KMS-11 (cell line): Measurements from ENCODE around the gene PRAMEF11.
A peak's percentile ranks its signal among the peaks of the same experiment; 100 is the strongest.
"Not testable (repeated sequence)": the region's sequence is repeated elsewhere in the genome, so short reads cannot be mapped to it uniquely, and the experiment has no call there.

Experiments used
- H2AFZ ChIP-seq: fragments of 200-600 bp; sonication (generic); 2 replicates; pipeline ENCODE4 v1.6.1; 2016; ENCODE audit warnings: antibody characterized with exemption, mixed run types, low read depth
- H3K27ac ChIP-seq: fragments of 200-600 bp; sonication (generic); 2 replicates; pipeline ENCODE4 v1.6.1; 2016; ENCODE audit warnings: mild to moderate bottlenecking, mixed run types
- H3K27me3 ChIP-seq: fragments of 200-600 bp; sonication (generic); 2 replicates; pipeline ENCODE4 v1.6.1; 2017; ENCODE audit warnings: mild to moderate bottlenecking, low read depth, mixed run types, moderate library complexity; ENCODE audit not compliant: insufficient read depth
- H3K36me3 ChIP-seq: fragments of 200-600 bp; sonication (generic); 2 replicates; pipeline ENCODE4 v1.6.1; 2017; ENCODE audit warnings: mild to moderate bottlenecking, mixed run types; ENCODE audit not compliant: insufficient read depth
- H3K4me1 ChIP-seq: fragments of 200-600 bp; sonication (generic); 2 replicates; pipeline ENCODE4 v1.6.1; 2016; ENCODE audit warnings: mild to moderate bottlenecking, low read depth, mixed run types; ENCODE audit not compliant: poor library complexity, severe bottlenecking
- H3K4me2 ChIP-seq: fragments of 200-600 bp; sonication (generic); 2 replicates; pipeline ENCODE4 v1.7.0; 2016; ENCODE audit warnings: mild to moderate bottlenecking, mixed run types
- H3K4me3 ChIP-seq: fragments of 200-600 bp; sonication (generic); IDR thresholded peaks from 2 replicates; pipeline ENCODE4 v1.6.1; 2017; ENCODE audit warnings: low read depth, low read length, mixed read lengths; ENCODE audit not compliant: insufficient read depth
- H3K79me2 ChIP-seq: fragments of 200-600 bp; sonication (generic); 2 replicates; pipeline ENCODE4 v1.6.1; 2016; ENCODE audit warnings: low read depth, mixed run types; ENCODE audit not compliant: insufficient read depth
- H3K9ac ChIP-seq: fragments of 200-600 bp; sonication (generic); 2 replicates; pipeline ENCODE4 v1.6.1; 2016; ENCODE audit warnings: mild to moderate bottlenecking, mixed run types
- H4K20me1 ChIP-seq: fragments of 200-600 bp; sonication (generic); 2 replicates; pipeline ENCODE4 v1.6.1; 2016; ENCODE audit warnings: mild to moderate bottlenecking, mixed run types; ENCODE audit not compliant: insufficient read depth
- CTCF ChIP-seq: fragments of 200-600 bp; sonication (generic); conservative IDR thresholded peaks from 2 replicates; pipeline ENCODE4 v1.6.1; 2017; ENCODE audit warnings: low read depth, mild to moderate bottlenecking, antibody characterized with exemption, low read length, moderate library complexity, mixed read lengths

Gene PRAMEF11

GRCh38 chr1:12798911-12799310 lies 32.3 kb downstream of the PRAMEF11 start:
- Histone ChIP-seq H4K20me1 (no peaks in the 10 kb centered on the region), H3K9ac (no peak overlapping the region), H3K4me1 (no peaks in the 10 kb centered on the region), H3K27me3 (no peaks in the 10 kb centered on the region), H2AFZ (no peak overlapping the region), H3K4me2 (no peak overlapping the region), H3K36me3 (no peaks in the 10 kb centered on the region), H3K27ac (no peak overlapping the region), H3K79me2 (no peaks in the 10 kb centered on the region), H3K4me3 (no peak overlapping the region)
- TF ChIP-seq CTCF: no peak

GRCh38 chr1:12791097-12791496 lies 40.1 kb downstream of the PRAMEF11 start, which contains the start of gene PRAMEF1:
Gene PRAMEF1, plus strand, starts transcription at chr1:12791397. Its CDS starts 1,831 bp downstream, at chr1:12793228.
- H3K4me2 ChIP-seq, H3K9ac ChIP-seq, H3K27ac ChIP-seq, H3K36me3 ChIP-seq, H3K79me2 ChIP-seq, H3K4me3 ChIP-seq, H3K4me1 ChIP-seq, H4K20me1 ChIP-seq, H2AFZ ChIP-seq, H3K27me3 ChIP-seq: not testable (repeated sequence)

- H4K20me1 ChIP-seq, H3K27me3 ChIP-seq, H3K9ac ChIP-seq, H3K4me1 ChIP-seq, H3K27ac ChIP-seq, H3K4me2 ChIP-seq, H2AFZ ChIP-seq, H3K36me3 ChIP-seq, H3K79me2 ChIP-seq, H3K4me3 ChIP-seq: not testable (repeated sequence)
Measured at GRCh38 chr1:12784729-12785128, 46.5 kb downstream of the PRAMEF11 start.

GRCh38 chr1:12783783-12784182 lies 47.4 kb downstream of the PRAMEF11 start:
- not testable (repeated sequence) for H4K20me1 ChIP-seq, H3K4me3 ChIP-seq, H3K36me3 ChIP-seq, H3K9ac ChIP-seq, H2AFZ ChIP-seq, H3K4me2 ChIP-seq, H3K27me3 ChIP-seq, H3K79me2 ChIP-seq, H3K27ac ChIP-seq, H3K4me1 ChIP-seq
- TF ChIP-seq CTCF: peak; percentile 42; the same call in 1 of the 2 replicates

GRCh38 chr1:12781488-12781887 lies 49.7 kb downstream of the PRAMEF11 start:
- not testable (repeated sequence) for H2AFZ ChIP-seq, H3K27ac ChIP-seq, H3K36me3 ChIP-seq, H3K4me2 ChIP-seq, H3K79me2 ChIP-seq, H3K4me3 ChIP-seq, H3K9ac ChIP-seq, H4K20me1 ChIP-seq, H3K27me3 ChIP-seq, H3K4me1 ChIP-seq

GRCh38 chr1:12778907-12779306 lies 52.3 kb downstream of the PRAMEF11 start:
- no peak overlapping the region for H3K9ac ChIP-seq
- TF ChIP-seq CTCF: no peak
- no peak overlapping the region for H2AFZ ChIP-seq
- H3K79me2 ChIP-seq: no peaks in the 10 kb centered on the region
- H3K4me2 ChIP-seq: no peak overlapping the region
- H3K27me3 ChIP-seq: peaks cover 16% of the 10 kb centered on the region; the same call in 1 of the 2 replicates
- H3K4me3 ChIP-seq: no peak overlapping the region
- H4K20me1 ChIP-seq: no peaks in the 10 kb centered on the region
- H3K27ac ChIP-seq: no peak overlapping the region
- H3K4me1 ChIP-seq: no peaks in the 10 kb centered on the region
- H3K36me3 ChIP-seq: no peaks in the 10 kb centered on the region
